Loucy (cell line): ENCODE measurements around the gene FANK1.

Source experiments
- H2AFZ ChIP-seq: fragments of 200-600 bp; sonication (generic); 2 replicates; pipeline ENCODE4 v1.6.0; 2016; ENCODE audit warnings: antibody characterized with exemption, mild to moderate bottlenecking, low read length, moderate library complexity
- H3F3A ChIP-seq: fragments of 200-600 bp; 2 replicates; pipeline ENCODE4 v1.6.0; 2016; ENCODE audit warnings: antibody characterized with exemption, low read depth, mild to moderate bottlenecking
- H3K27me3 ChIP-seq: fragments of 200-600 bp; sonication (generic); 2 replicates; pipeline ENCODE4 v1.6.1; 2014; ENCODE audit warnings: low read length, mild to moderate bottlenecking; ENCODE audit not compliant: insufficient read depth, poor library complexity, severe bottlenecking
- H3K36me3 ChIP-seq: fragments of 200-600 bp; sonication (generic); 2 replicates; pipeline ENCODE4 v1.6.1; 2016; ENCODE audit warnings: low read length; ENCODE audit not compliant: insufficient read depth
- H3K4me1 ChIP-seq: fragments of 200-600 bp; sonication (generic); 2 replicates; pipeline ENCODE4 v1.5.1; 2014; ENCODE audit warnings: low read length, mild to moderate bottlenecking; ENCODE audit not compliant: insufficient read depth, poor library complexity, severe bottlenecking
- H3K4me2 ChIP-seq: fragments of 200-600 bp; sonication (generic); 2 replicates; pipeline ENCODE4 v1.6.0; 2014; ENCODE audit warnings: antibody characterized with exemption, low read length, low read depth, mild to moderate bottlenecking; ENCODE audit not compliant: poor library complexity, severe bottlenecking
- H3K4me3 ChIP-seq: fragments of 200-600 bp; sonication (generic); 2 replicates; pipeline ENCODE4 v1.5.1; 2014; ENCODE audit warnings: low read length, mild to moderate bottlenecking, mixed read lengths; ENCODE audit not compliant: poor library complexity, severe bottlenecking
- H3K79me2 ChIP-seq: fragments of 200-600 bp; sonication (generic); 2 replicates; pipeline ENCODE4 v1.6.1; 2014; ENCODE audit warnings: low read length; ENCODE audit not compliant: insufficient read depth
- H3K9ac ChIP-seq: fragments of 200-600 bp; sonication (generic); 2 replicates; pipeline ENCODE4 v1.6.0; 2014; ENCODE audit warnings: mild to moderate bottlenecking, low read depth, low read length, moderate library complexity; ENCODE audit not compliant: poor library complexity, severe bottlenecking
- H3K9me2 ChIP-seq: fragments of 200-600 bp; sonication (generic); replicated peaks from 2 replicates; pipeline ENCODE4 v1.6.1; 2016; ENCODE audit warnings: low read depth, low read length, mixed read lengths
- H3K9me3 ChIP-seq: fragments of 200-600 bp; sonication (generic); 2 replicates; pipeline ENCODE4 v1.6.1; 2014; ENCODE audit warnings: mild to moderate bottlenecking, antibody characterized with exemption, low read length, low read depth; ENCODE audit not compliant: insufficient read depth
- H4K20me1 ChIP-seq: fragments of 200-600 bp; sonication (generic); 2 replicates; pipeline ENCODE4 v1.6.0; 2014; ENCODE audit warnings: antibody characterized with exemption, low read length, mild to moderate bottlenecking; ENCODE audit not compliant: insufficient read depth, poor library complexity, severe bottlenecking
- EZH2phosphoT487 ChIP-seq: fragments of 200-600 bp; IDR thresholded peaks from 2 replicates; pipeline ENCODE4 v1.6.1; 2018; ENCODE audit warnings: antibody characterized with exemption, mild to moderate bottlenecking, moderate library complexity, borderline replicate concordance
- TF ChIP-seq, protein P1 (sequence below): fragments of 200-600 bp; sonication (generic); conservative IDR thresholded peaks from 2 replicates; pipeline ENCODE4 v1.5.1; 2014; ENCODE audit warnings: mild to moderate bottlenecking, antibody characterized with exemption, low read length

Gene FANK1

DNA sequence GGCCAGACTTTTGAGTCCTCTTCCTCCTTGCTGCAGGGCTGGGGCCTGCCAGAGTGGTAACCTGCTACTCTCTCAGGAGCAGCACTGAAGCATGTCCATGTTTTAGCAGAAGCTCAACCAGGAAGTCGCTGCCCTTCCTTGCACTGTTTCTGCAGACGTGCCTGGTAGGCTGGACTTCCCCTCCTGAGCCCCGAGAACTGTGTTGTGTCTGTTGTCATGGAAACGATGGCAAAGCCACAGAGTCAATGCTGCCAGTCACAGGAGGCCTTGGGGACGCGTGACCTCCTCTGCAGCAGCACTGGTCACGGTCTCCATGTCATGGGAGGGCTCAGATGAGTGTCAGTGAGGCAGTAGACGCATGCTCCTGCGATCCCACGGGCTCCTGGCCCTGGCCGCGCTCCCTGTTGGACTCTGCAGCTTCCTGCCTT lies 145.5 kb downstream of the FANK1 start:
- no peak overlapping the region for H3K9ac ChIP-seq
- TF ChIP-seq, protein P1, sequence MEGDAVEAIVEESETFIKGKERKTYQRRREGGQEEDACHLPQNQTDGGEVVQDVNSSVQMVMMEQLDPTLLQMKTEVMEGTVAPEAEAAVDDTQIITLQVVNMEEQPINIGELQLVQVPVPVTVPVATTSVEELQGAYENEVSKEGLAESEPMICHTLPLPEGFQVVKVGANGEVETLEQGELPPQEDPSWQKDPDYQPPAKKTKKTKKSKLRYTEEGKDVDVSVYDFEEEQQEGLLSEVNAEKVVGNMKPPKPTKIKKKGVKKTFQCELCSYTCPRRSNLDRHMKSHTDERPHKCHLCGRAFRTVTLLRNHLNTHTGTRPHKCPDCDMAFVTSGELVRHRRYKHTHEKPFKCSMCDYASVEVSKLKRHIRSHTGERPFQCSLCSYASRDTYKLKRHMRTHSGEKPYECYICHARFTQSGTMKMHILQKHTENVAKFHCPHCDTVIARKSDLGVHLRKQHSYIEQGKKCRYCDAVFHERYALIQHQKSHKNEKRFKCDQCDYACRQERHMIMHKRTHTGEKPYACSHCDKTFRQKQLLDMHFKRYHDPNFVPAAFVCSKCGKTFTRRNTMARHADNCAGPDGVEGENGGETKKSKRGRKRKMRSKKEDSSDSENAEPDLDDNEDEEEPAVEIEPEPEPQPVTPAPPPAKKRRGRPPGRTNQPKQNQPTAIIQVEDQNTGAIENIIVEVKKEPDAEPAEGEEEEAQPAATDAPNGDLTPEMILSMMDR: no peak
- TF ChIP-seq EZH2phosphoT487: no peak
- no peaks in the 10 kb centered on the region for H3F3A ChIP-seq
- H3K4me1 ChIP-seq: no peaks in the 10 kb centered on the region
- no peaks in the 10 kb centered on the region for H3K9me2 ChIP-seq
- no peaks in the 10 kb centered on the region for H3K36me3 ChIP-seq
- no peak overlapping the region for H2AFZ ChIP-seq
- H4K20me1 ChIP-seq: no peaks in the 10 kb centered on the region
- no peaks in the 10 kb centered on the region for H3K27me3 ChIP-seq
- no peak overlapping the region for H3K4me2 ChIP-seq
- no peak overlapping the region for H3K4me3 ChIP-seq
- H3K79me2 ChIP-seq: no peaks in the 10 kb centered on the region
- H3K9me3 ChIP-seq: peaks cover 2% of the 10 kb centered on the region; the same call in 1 of the 2 replicates

GRCh38 chr10:126042354-126042753 lies 146.0 kb downstream of the FANK1 start:
- no peaks in the 10 kb centered on the region for H3K9me2 ChIP-seq
- no peaks in the 10 kb centered on the region for H3K4me1 ChIP-seq
- peaks cover 2% of the 10 kb centered on the region; the same call in 1 of the 2 replicates for H3K9me3 ChIP-seq
- no peaks in the 10 kb centered on the region for H3K36me3 ChIP-seq
- no peaks in the 10 kb centered on the region for H3F3A ChIP-seq
- H3K9ac ChIP-seq: no peak overlapping the region
- H3K79me2 ChIP-seq: no peaks in the 10 kb centered on the region
- H3K4me3 ChIP-seq: no peak overlapping the region
- H4K20me1 ChIP-seq: no peaks in the 10 kb centered on the region
- H3K27me3 ChIP-seq: no peaks in the 10 kb centered on the region
- H3K4me2 ChIP-seq: no peak overlapping the region
- no peak overlapping the region for H2AFZ ChIP-seq
- no peak for TF ChIP-seq EZH2phosphoT487
- TF ChIP-seq, protein P1: no peak

- Histone ChIP-seq H3K9me3 (peaks cover 2% of the 10 kb centered on the region; the same call in 1 of the 2 replicates), H3K27me3 (no peaks in the 10 kb centered on the region), H3K4me2 (no peak overlapping the region), H3K4me3 (no peak overlapping the region), H2AFZ (no peak overlapping the region), H3K9ac (no peak overlapping the region), H3F3A (no peaks in the 10 kb centered on the region), H3K4me1 (no peaks in the 10 kb centered on the region), H3K36me3 (no peaks in the 10 kb centered on the region), H3K9me2 (no peaks in the 10 kb centered on the region), H4K20me1 (no peaks in the 10 kb centered on the region), H3K79me2 (no peaks in the 10 kb centered on the region)
- no peak for TF ChIP-seq EZH2phosphoT487
- TF ChIP-seq, protein P1: no peak
Measured at GRCh38 chr10:126042906-126043305, 146.5 kb downstream of the FANK1 start.
